Neural progenitor cell (in vitro differentiated cells): ENCODE results near the gene CGREF1. TPM values are rescaled to one million over a fixed set of nuclear protein-coding genes. Genes with fewer than 3 reads are reported as not detected.

ENCODE experiments used
- DNase-seq: peaks from one replicate; pipeline ENCODE4 v3.0.0-alpha.2; 2016; ENCODE audit warnings: low spot score
- H2AFZ ChIP-seq: fragments of 200-600 bp; sonication (generic); replicated peaks from 2 replicates; pipeline ENCODE4 v1.6.1; 2016; ENCODE audit warnings: antibody characterized with exemption
- H3F3A ChIP-seq: fragments of 200-600 bp; sonication (generic); 2 replicates; pipeline ENCODE4 v1.6.1; 2016; ENCODE audit warnings: antibody characterized with exemption, low read depth
- H3K27ac ChIP-seq: fragments of 200-600 bp; sonication (generic); 2 replicates; pipeline ENCODE4 v1.5.1; 2016; ENCODE audit warnings: mild to moderate bottlenecking
- H3K27me3 ChIP-seq: fragments of 200-600 bp; sonication (generic); 2 replicates; pipeline ENCODE4 v1.6.1; 2016; ENCODE audit warnings: mild to moderate bottlenecking, moderate library complexity
- H3K36me3 ChIP-seq: fragments of 200-600 bp; sonication (generic); 2 replicates; pipeline ENCODE4 v1.5.1; 2016
- H3K4me1 ChIP-seq: fragments of 200-600 bp; sonication (generic); 2 replicates; pipeline ENCODE4 v1.6.1; 2016; ENCODE audit warnings: mixed run types
- H3K4me2 ChIP-seq: fragments of 200-600 bp; sonication (generic); 2 replicates; pipeline ENCODE4 v1.6.1; 2016
- H3K4me3 ChIP-seq: fragments of 200-600 bp; sonication (generic); 2 replicates; pipeline ENCODE4 v1.5.1; 2016
- H3K79me2 ChIP-seq: fragments of 200-600 bp; sonication (generic); 2 replicates; pipeline ENCODE4 v1.6.1; 2016; ENCODE audit warnings: low read depth
- H3K9ac ChIP-seq: fragments of 200-600 bp; sonication (generic); 2 replicates; pipeline ENCODE4 v1.6.1; 2016
- H3K9me3 ChIP-seq: fragments of 200-600 bp; sonication (generic); 2 replicates; pipeline ENCODE4 v1.5.1; 2016; ENCODE audit warnings: low read depth
- H4K20me1 ChIP-seq: fragments of 200-600 bp; sonication (generic); 2 replicates; pipeline ENCODE4 v1.6.1; 2016; ENCODE audit warnings: low read depth
- H3K27ac Mint-ChIP-seq: 3 replicates; pipeline ENCODE4 v1.8.0; 2021; ENCODE audit warnings: mixed read lengths
- H3K27me3 Mint-ChIP-seq: 2 replicates; pipeline ENCODE4 v1.8.0; 2022; ENCODE audit warnings: low read depth, mild to moderate bottlenecking, inconsistent platforms, moderate library complexity, mixed read lengths; ENCODE audit not compliant: insufficient read depth
- H3K36me3 Mint-ChIP-seq: 3 replicates; pipeline ENCODE4 v1.8.0; 2021; ENCODE audit warnings: mixed read lengths
- H3K4me1 Mint-ChIP-seq: 3 replicates; pipeline ENCODE4 v1.8.0; 2021; ENCODE audit warnings: mixed read lengths
- H3K4me3 Mint-ChIP-seq: 3 replicates; pipeline ENCODE4 v1.8.0; 2021; ENCODE audit warnings: mild to moderate bottlenecking, moderate library complexity, mixed read lengths
- H3K9me3 Mint-ChIP-seq: 3 replicates; pipeline ENCODE4 v1.8.0; 2020; ENCODE audit warnings: mixed read lengths
- EZH2 ChIP-seq: fragments of 200-600 bp; sonication (generic); IDR thresholded peaks from 2 replicates; pipeline ENCODE4 v1.6.1; 2017; ENCODE audit warnings: antibody characterized with exemption, mild to moderate bottlenecking, moderate library complexity
- EZH2phosphoT487 ChIP-seq: fragments of 200-600 bp; sonication (generic); IDR thresholded peaks from 2 replicates; pipeline ENCODE4 v1.6.1; 2017; ENCODE audit warnings: antibody characterized with exemption
- total RNA-seq: library from RNA; depleted of rRNA; stranded (reverse); fragments of >200 nt; gene quantifications from 2 replicates; pipeline ENCODE4 v1.2.3, GENCODE V29; 2015; ENCODE audit warnings: low replicate concordance
- TF ChIP-seq, protein P1 (sequence below): fragments of 200-600 bp; sonication (generic); IDR thresholded peaks from 2 replicates; pipeline ENCODE4 v1.5.1; 2017; ENCODE audit warnings: antibody characterized with exemption, mild to moderate bottlenecking

The CGREF1 gene
- total RNA-seq, 1 donor from 2014 or later, result 3.0 TPM

- no peaks in the 10 kb centered on the region for H4K20me1 ChIP-seq
- peaks cover 23% of the 10 kb centered on the region for H3F3A ChIP-seq
- DNase-seq, result no peak
- no peak overlapping the region for H3K4me2 ChIP-seq
- H3K4me1 ChIP-seq, result peaks cover 19% of the 10 kb centered on the region
- no peaks in the 10 kb centered on the region for H3K9me3 ChIP-seq
- peaks cover 4% of the 10 kb centered on the region for H3K27me3 Mint-ChIP-seq
- peak overlapping the region; percentile 53 for H3K4me3 Mint-ChIP-seq
- no peak overlapping the region for H3K9ac ChIP-seq
- H3K79me2 ChIP-seq, result peaks cover 3% of the 10 kb centered on the region
- no peak overlapping the region for H3K4me3 ChIP-seq
- peak overlapping the region; percentile 66 for H3K27ac Mint-ChIP-seq
- peaks cover 35% of the 10 kb centered on the region for H3K4me1 Mint-ChIP-seq
- H3K27ac ChIP-seq, result no peak overlapping the region
- TF ChIP-seq EZH2 (no peak), EZH2phosphoT487 (no peak)
- TF ChIP-seq, protein P1, sequence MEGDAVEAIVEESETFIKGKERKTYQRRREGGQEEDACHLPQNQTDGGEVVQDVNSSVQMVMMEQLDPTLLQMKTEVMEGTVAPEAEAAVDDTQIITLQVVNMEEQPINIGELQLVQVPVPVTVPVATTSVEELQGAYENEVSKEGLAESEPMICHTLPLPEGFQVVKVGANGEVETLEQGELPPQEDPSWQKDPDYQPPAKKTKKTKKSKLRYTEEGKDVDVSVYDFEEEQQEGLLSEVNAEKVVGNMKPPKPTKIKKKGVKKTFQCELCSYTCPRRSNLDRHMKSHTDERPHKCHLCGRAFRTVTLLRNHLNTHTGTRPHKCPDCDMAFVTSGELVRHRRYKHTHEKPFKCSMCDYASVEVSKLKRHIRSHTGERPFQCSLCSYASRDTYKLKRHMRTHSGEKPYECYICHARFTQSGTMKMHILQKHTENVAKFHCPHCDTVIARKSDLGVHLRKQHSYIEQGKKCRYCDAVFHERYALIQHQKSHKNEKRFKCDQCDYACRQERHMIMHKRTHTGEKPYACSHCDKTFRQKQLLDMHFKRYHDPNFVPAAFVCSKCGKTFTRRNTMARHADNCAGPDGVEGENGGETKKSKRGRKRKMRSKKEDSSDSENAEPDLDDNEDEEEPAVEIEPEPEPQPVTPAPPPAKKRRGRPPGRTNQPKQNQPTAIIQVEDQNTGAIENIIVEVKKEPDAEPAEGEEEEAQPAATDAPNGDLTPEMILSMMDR, result no peak
- H3K9me3 Mint-ChIP-seq, result no peaks in the 10 kb centered on the region
- peaks cover 19% of the 10 kb centered on the region for H3K27me3 ChIP-seq
- no peaks in the 10 kb centered on the region for H3K36me3 Mint-ChIP-seq
- no peak overlapping the region for H2AFZ ChIP-seq
- H3K36me3 ChIP-seq, result no peaks in the 10 kb centered on the region
Measured at GRCh38 chr2:27083410-27084296, 35.3 kb downstream of the CGREF1 start.

- H3F3A ChIP-seq, result peaks cover 23% of the 10 kb centered on the region
- H4K20me1 ChIP-seq, result no peaks in the 10 kb centered on the region
- no peak overlapping the region for H3K4me2 ChIP-seq
- H3K79me2 ChIP-seq, result peaks cover 3% of the 10 kb centered on the region
- no peaks in the 10 kb centered on the region for H3K36me3 ChIP-seq
- Mint-ChIP-seq H3K27ac (no peak overlapping the region), H3K36me3 (no peaks in the 10 kb centered on the region), H3K27me3 (peaks cover 2% of the 10 kb centered on the region), H3K9me3 (no peaks in the 10 kb centered on the region), H3K4me1 (peaks cover 42% of the 10 kb centered on the region), H3K4me3 (no peak overlapping the region)
- no peak overlapping the region for H3K27ac ChIP-seq
- TF ChIP-seq, protein P1, result no peak
- TF ChIP-seq EZH2 (no peak), EZH2phosphoT487 (no peak)
- H3K4me3 ChIP-seq, result no peak overlapping the region
- no peak overlapping the region for H2AFZ ChIP-seq
- H3K9ac ChIP-seq, result no peak overlapping the region
- H3K9me3 ChIP-seq, result no peaks in the 10 kb centered on the region
- DNase-seq, result no peak
- peaks cover 25% of the 10 kb centered on the region for H3K4me1 ChIP-seq
- H3K27me3 ChIP-seq, result peaks cover 19% of the 10 kb centered on the region
Measured at GRCh38 chr2:27082773-27083409, 36.0 kb downstream of the CGREF1 start.

- DNase-seq, result no peak
- no peaks in the 10 kb centered on the region for H3K36me3 Mint-ChIP-seq
- Histone ChIP-seq H3K79me2 (no peaks in the 10 kb centered on the region), H2AFZ (no peak overlapping the region), H3K4me1 (peaks cover 19% of the 10 kb centered on the region), H3K9ac (no peak overlapping the region), H3K9me3 (no peaks in the 10 kb centered on the region), H3K4me3 (no peak overlapping the region), H3K4me2 (no peak overlapping the region), H3K27me3 (peaks cover 14% of the 10 kb centered on the region), H4K20me1 (no peaks in the 10 kb centered on the region), H3K36me3 (no peaks in the 10 kb centered on the region), H3F3A (peaks cover 19% of the 10 kb centered on the region), H3K27ac (no peak overlapping the region)
- H3K4me3 Mint-ChIP-seq, result no peak overlapping the region
- TF ChIP-seq, protein P1, result no peak
- TF ChIP-seq EZH2phosphoT487, result no peak
- H3K4me1 Mint-ChIP-seq, result peaks cover 40% of the 10 kb centered on the region
- no peaks in the 10 kb centered on the region for H3K9me3 Mint-ChIP-seq
- no peak overlapping the region for H3K27ac Mint-ChIP-seq
- peaks cover under 1% of the 10 kb centered on the region for H3K27me3 Mint-ChIP-seq
Measured at GRCh38 chr2:27081984-27082772, 36.8 kb downstream of the CGREF1 start.
